Left colon (tissue), 2 donors: ENCODE results near the gene CTNNA1. TPM values are rescaled to one million over a fixed set of nuclear protein-coding genes. Genes with fewer than 3 reads are reported as not detected.
"Not testable (repeated sequence)": the region's sequence is repeated elsewhere in the genome, so short reads cannot be mapped to it uniquely, and the experiment has no call there.

Experiments used
- ATAC-seq: fragments of 200-7000 bp; cut with Tn5 transposase; one replicate; pipeline ENCODE4 v1.9.1; 2020; ENCODE audit warnings: mild to moderate bottlenecking, moderate library complexity
- DNase-seq, 2 donors: peaks; one replicate each; pipeline ENCODE4 v3.0.0-alpha.2; 2020
- intact Hi-C, 2 donors: fragments of 100-400 bp; cut with DNase I in 1 of 2; cut with micrococcal nuclease in 1 of 2; formaldehyde crosslinking; loops; one replicate each; pipeline versions ENCODE4 v1.11.2 to v1.14.0; 2022; cut with DNase I, micrococcal nuclease
- total RNA-seq, 2 donors: library from RNA; stranded (reverse); fragmentation: NEBNext Ultra II Directional; extraction: Animal tissue kit (Norgen Biotek cat#: 25700); gene quantifications; one replicate each; pipeline ENCODE4 v1.2.1, GENCODE V29; 2021
- donor health status: DM: no; HTN: no; CAD: no.
- donor health status: DM: yes; HTN: yes; CAD: no.

CTNNA1 gene
- total RNA-seq, 2 donors from 2014 or later, result 440 to 447 TPM

DNA sequence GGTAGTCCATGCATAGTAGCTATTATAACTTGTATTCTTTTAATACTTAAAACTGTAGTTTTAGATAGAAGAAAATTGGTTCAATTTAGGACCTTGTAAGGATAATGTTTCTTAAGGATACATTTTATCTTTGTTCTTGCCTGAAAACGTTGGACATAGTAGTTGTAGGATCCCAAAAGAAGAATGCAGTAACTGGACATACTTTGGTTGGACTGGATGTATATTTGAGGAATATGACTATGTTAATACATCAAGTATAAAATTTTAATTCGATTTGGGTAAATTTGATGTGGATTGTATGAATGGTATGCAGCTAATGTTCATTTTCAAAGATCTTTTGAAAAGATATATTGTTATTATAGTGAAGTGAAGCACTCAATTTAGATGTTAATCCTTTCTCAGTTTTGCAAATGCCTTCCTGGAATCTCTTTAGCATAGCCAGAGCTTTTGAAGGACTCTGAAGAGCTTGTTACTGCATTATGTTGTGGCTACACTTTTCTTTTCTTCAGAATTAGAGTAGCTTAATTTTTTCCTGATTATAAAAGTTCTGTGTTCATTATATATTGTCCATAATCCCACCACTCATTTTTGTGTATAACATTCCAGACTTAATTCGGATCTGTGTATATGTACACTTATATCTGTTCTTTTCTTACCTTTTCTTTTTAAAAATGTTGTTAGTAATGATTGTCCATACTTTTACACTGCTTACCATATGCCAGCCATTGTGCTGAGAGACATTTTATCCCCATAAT, 80.7 kb downstream of the CTNNA1 start:
- intact Hi-C loops, result no loop called here
- ATAC-seq, result no peak
- DNase-seq, result no peak

DNA sequence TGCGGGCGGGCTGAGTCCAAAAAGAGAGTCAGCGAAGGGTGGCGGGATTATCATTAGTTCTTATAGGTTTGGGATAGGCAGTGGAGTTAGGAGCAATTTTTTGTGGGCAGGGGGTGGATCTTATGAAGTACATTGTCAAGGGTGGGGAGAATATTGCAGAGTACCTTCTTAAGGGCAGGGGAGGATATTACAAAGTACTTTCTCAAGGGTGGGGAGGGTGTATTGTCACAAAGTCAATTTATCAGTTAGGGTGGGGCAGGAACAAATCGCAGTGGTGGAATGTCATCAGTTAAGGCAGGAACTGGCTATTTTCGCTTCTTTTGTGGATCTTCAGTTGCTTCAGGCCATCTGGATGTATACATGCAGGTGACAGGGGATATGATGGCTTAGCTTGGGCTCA, 81.6 kb downstream of the CTNNA1 start:
- ATAC-seq, intact Hi-C loops, DNase-seq: not testable (repeated sequence)

GRCh38 chr5:138837160-138837559, 83.9 kb downstream of the CTNNA1 start:
- no peak for DNase-seq
- no peak for ATAC-seq
- intact Hi-C loops, result no loop called here

DNA sequence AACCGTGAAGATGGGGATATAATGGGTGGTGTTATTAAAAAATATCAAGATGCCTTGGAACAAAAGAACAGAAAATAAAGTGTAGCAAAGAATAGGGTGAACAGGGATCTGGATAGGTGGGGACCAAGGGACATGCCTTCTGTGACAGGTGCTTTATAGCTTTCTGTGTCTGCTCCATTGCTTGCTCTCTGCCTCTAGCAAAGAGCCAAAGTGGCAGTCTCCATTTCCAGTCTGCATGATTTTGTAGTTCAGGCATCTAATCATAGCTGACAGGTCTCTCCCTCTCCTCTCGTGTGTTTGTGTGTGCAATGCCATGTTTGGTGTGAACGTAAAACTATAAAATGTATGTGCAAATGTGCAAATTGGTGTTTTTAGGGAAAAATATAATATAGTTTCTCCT, 86.9 kb downstream of the CTNNA1 start:
- DNase-seq (no peak), ATAC-seq (no peak)
- intact Hi-C loops, result no loop called here

DNA sequence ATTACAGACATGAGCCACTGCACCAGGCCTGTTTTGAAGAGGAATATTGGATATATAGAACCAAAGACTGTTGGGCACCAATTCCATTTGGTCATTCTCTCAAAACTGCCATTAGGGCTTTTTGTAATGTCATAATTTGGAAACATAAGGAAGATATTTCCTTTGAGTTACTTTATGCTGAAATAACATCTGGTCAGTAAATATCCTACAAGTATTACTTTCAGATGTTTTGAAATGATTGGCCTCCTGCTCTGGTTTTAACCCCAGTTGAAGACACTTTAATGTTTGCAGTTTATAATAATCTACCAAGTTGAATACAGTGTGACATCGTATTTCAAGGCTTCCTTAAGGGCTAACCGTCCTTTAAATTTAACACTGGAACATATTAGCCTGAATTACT, 88.3 kb downstream of the CTNNA1 start:
- DNase-seq (no peak), ATAC-seq (no peak)
- intact Hi-C loops, result no loop called here

DNA sequence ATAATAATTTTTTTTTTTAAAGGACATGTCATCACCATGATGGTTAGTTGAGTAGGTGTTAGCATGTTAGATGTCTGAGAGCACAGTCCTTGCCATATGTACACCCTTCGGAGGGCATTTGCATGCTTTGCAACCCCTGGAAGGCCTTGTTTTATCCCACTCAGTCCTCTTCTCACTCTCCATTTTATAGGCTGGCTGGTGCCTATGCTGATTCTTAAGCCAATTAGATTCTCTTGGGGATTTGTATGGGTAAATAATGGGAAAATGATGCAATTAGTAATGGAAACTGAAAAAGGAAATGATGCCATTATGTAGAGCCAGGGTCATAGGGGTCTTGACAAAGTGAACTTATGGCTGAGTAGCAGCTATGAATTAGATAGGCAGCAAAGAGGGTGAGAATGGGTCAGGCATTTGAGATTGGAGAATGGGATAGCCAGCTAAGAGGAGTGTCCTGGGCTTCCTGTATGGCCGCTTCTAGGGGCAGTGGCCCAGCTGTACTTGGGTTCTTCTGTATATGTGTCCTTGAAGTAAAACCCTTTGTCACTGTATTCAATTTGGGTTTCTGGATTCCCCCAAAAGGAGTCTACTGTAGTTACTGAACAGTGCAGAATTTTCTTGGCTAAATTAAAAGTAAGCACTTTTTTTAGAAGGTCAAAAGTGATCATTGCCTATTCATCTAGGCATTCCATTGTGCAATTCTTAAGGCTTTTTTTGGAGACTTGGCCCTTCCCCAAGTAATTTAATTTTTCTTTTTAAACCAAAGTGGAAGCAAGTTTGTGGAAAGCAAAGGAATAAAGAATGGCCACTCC, 90.3 kb downstream of the CTNNA1 start:
- no peak for ATAC-seq
- intact Hi-C loops, result no loop called here
- DNase-seq, result no peak

- intact Hi-C loops, result no loop called here
- ATAC-seq, result no peak
- DNase-seq, result no peak
Measured at GRCh38 chr5:138844125-138844461, 90.9 kb downstream of the CTNNA1 start.

DNA sequence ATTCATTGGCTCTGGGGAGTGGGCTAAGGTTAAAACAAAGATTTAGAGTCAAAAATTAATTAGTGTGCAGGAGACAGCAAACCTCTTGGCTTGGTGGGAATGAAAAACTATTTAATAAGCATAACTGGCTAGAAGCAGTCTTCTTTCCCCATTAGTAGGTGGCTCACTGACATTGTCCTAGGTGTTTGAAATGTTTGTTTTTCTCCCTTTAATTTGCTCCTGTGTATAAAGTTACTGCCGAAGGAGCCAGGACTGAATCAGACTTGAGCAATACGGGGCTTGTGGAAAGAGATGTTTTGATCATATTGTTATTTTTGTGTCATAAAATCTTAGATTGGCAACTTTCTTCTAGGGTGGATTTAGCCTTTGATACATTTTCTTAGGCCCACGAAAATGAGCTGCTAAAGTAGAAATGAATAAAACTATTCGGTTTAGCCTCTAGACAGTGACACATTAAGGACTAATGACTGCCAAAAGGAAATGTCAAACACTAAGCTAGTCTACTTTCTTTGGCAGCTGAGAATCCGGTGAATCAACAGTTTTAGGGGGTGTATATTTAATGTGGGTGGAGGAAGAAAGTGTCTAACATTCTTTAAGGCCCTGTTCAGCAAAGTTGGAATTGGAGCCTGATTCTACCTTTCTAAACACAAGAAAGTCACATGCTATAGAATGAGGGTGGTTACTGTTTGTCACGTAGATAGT, 91.7 kb downstream of the CTNNA1 start:
- no peak for ATAC-seq
- no peak for DNase-seq
- intact Hi-C loops, result no loop called here

DNA sequence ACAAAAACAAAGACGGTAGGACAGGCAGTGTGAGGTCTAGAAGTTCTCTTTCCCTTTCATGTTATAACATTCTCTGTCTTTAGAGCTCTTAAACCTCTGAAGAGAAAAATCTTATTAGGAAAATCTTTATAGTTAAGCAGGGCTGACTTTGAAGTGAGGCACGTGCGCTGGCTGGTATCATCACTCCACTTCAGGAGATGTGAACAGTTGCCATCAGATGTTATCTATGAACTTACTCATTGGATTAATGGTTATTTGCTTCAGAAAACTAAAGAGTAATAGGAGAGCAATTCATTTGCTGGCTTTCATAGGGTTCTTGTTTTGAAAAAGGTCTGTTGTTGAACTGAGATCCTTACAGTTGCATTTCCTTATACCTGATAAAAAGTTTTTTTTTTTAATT, 96.2 kb downstream of the CTNNA1 start:
- intact Hi-C loops, result no loop called here
- ATAC-seq (no peak), DNase-seq (no peak)

DNA sequence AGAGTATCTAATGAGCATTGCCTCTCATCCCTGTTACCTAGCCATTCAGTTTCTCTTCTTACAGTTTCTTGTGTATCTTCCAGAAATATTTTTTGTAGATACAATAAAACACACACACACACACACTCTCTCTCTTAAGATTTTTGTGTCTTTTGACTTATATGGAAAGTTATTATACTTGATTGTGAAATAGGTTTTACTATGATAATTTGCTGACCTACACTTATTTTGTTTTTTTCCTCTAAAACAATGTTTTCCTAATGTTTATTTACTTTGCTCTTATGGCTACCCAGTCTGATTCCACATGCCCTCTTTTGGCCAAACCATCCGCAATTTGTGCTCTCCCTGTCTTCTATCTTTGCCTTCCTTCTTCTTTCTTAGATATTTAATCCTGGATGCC, 96.7 kb downstream of the CTNNA1 start:
- no peak for ATAC-seq
- intact Hi-C loops, result no loop called here
- no peak for DNase-seq

- no peak for DNase-seq
- no peak for ATAC-seq
- intact Hi-C loops, result no loop called here
Measured at GRCh38 chr5:138850865-138851435, 97.7 kb downstream of the CTNNA1 start.

DNA sequence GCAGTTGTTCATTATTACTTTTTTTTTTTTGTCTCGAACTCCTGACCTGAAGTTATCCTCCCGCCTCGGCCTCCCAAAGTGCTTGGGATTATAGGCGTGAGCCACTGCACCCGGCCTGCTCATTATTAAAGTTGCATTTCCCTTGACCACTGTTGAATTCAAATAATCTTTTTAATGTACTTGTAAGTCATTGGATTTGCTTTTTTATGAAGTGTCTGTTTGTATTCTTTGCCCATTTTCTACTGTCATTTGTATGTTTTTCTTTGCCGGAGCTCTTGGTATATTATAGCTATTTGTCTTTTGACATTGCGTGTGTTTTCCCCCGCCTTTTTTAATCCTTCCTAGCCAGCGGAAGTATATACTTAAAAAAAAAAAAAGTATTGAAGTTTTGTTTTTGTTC, 99.9 kb downstream of the CTNNA1 start:
- no peak for ATAC-seq
- intact Hi-C loops, result no loop called here
- no peak for DNase-seq

- intact Hi-C loops, result no loop called here
- ATAC-seq (no peak), DNase-seq (no peak)
Measured at GRCh38 chr5:138867011-138867410, 113.8 kb downstream of the CTNNA1 start.

GRCh38 chr5:138869038-138869437, 115.8 kb downstream of the CTNNA1 start:
- DNase-seq, result no peak
- intact Hi-C loops, result no loop called here
- ATAC-seq, result no peak

GRCh38 chr5:138869763-138870500, 116.7 kb downstream of the CTNNA1 start:
- no peak for DNase-seq
- ATAC-seq, result no peak
- intact Hi-C loops, result no loop called here

- DNase-seq (no peak), ATAC-seq (no peak)
- intact Hi-C loops, result no loop called here
Measured at GRCh38 chr5:138870611-138871010, 117.4 kb downstream of the CTNNA1 start.

GRCh38 chr5:138872841-138873465, 119.7 kb downstream of the CTNNA1 start:
- intact Hi-C loops, result no loop called here
- ATAC-seq (peak; percentile 13), DNase-seq (no peak)

GRCh38 chr5:138873466-138874221, 120.4 kb downstream of the CTNNA1 start:
- ATAC-seq (peak; percentile 6), DNase-seq (no peak)
- intact Hi-C loops, result no loop called here
